PC-9 (cell line): ENCODE results near the gene NPTN.

Experiments
- EZH2 ChIP-seq: fragments of 200-600 bp; sonication (generic); IDR thresholded peaks from 2 replicates; pipeline ENCODE4 v1.8.0; 2017; ENCODE audit warnings: antibody characterized with exemption, low read depth
- TF ChIP-seq, protein P1 (sequence below): fragments of 200-600 bp; sonication (generic); conservative IDR thresholded peaks from 2 replicates; pipeline ENCODE4 v1.6.1; 2017; ENCODE audit warnings: mixed run types, antibody characterized with exemption, mild to moderate bottlenecking, moderate library complexity

DNA sequence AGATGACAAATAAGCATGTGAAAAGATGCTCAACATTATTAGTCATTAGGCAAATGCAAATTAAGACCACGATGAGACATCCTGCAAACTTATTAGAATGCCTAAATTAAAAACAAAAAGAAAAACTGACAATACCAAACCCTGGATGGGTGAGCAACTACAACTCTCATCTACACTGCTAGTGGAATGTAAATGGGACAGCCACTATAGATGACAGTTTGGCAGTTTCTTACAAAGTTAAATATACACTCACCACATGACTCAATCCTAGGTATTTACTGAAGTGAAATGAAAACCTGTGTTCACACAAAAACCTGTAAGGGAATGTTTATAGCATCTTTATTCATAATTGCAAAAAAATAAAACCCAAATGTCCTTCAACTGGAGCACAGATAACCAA, 74.7 kb downstream of the NPTN start:
- TF ChIP-seq, protein P1, sequence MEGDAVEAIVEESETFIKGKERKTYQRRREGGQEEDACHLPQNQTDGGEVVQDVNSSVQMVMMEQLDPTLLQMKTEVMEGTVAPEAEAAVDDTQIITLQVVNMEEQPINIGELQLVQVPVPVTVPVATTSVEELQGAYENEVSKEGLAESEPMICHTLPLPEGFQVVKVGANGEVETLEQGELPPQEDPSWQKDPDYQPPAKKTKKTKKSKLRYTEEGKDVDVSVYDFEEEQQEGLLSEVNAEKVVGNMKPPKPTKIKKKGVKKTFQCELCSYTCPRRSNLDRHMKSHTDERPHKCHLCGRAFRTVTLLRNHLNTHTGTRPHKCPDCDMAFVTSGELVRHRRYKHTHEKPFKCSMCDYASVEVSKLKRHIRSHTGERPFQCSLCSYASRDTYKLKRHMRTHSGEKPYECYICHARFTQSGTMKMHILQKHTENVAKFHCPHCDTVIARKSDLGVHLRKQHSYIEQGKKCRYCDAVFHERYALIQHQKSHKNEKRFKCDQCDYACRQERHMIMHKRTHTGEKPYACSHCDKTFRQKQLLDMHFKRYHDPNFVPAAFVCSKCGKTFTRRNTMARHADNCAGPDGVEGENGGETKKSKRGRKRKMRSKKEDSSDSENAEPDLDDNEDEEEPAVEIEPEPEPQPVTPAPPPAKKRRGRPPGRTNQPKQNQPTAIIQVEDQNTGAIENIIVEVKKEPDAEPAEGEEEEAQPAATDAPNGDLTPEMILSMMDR = no peak
- TF ChIP-seq EZH2 = no peak
